Measurements from ENCODE around the gene EPHA1.
"Not testable (repeated sequence)": the region's sequence is repeated elsewhere in the genome, so short reads cannot be mapped to it uniquely, and the experiment has no call there.

EPHA1 gene

DNA sequence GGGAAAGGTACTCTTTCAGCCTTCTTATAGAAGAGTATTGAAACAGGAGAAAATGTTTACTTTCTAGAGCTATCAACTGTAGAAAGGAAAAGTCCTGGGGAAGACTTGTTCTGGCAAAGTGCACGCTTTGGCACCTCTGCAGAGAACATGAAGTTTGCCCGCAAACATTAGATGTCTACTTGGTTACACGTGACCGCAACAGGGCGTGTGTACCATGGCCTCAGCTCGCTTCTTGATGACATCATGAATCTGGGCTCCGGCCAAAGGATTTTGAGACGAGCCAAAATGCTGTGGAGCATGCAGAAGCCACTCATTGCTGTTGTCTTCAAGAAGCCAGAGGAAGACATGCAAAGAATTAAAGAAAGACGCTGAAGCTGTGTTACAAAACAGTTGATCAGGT, 26.0 kb upstream of the EPHA1 start:
- TF ChIP-seq, protein P1, sequence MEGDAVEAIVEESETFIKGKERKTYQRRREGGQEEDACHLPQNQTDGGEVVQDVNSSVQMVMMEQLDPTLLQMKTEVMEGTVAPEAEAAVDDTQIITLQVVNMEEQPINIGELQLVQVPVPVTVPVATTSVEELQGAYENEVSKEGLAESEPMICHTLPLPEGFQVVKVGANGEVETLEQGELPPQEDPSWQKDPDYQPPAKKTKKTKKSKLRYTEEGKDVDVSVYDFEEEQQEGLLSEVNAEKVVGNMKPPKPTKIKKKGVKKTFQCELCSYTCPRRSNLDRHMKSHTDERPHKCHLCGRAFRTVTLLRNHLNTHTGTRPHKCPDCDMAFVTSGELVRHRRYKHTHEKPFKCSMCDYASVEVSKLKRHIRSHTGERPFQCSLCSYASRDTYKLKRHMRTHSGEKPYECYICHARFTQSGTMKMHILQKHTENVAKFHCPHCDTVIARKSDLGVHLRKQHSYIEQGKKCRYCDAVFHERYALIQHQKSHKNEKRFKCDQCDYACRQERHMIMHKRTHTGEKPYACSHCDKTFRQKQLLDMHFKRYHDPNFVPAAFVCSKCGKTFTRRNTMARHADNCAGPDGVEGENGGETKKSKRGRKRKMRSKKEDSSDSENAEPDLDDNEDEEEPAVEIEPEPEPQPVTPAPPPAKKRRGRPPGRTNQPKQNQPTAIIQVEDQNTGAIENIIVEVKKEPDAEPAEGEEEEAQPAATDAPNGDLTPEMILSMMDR (IDR thresholded peaks at IDR 0.05; ENCODE audit: low read depth, low read length) = no peak
- in situ Hi-C loops (cut with HindIII; ENCODE audit: low sequenced_read_pairs) = no loop called here
- peak; percentile 19 for DNase-seq (ENCODE audit: low read depth, low spot score)
- no peak overlapping the region for H3K4me3 ChIP-seq (ENCODE audit: low read depth, low read length)

DNA sequence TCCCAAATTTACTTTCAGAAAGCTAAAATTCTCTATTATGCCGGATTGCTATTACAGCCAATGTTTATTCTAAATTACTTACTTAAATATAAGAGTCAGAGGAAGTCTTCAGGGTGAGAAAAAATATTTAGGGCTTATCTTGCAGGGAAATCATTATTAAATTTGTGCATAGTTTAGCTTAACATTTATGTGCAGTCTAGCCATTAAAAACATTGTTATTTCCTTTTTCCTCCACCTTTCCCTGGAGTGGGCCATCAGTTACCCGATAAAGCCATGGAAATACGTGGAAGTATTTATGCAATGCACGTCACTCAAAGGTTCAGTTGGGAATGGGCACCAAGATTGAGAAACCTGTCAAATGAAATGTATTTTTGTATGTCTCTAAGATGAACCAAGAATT, 25.1 kb upstream of the EPHA1 start:
- DNase-seq (ENCODE audit: low read depth, low spot score) = no peak
- in situ Hi-C loops (cut with HindIII; ENCODE audit: low sequenced_read_pairs) = no loop called here
- TF ChIP-seq, protein P1 (IDR thresholded peaks at IDR 0.05; ENCODE audit: low read depth, low read length) = no peak
- H3K4me3 ChIP-seq (ENCODE audit: low read depth, low read length) = no peak overlapping the region

DNA sequence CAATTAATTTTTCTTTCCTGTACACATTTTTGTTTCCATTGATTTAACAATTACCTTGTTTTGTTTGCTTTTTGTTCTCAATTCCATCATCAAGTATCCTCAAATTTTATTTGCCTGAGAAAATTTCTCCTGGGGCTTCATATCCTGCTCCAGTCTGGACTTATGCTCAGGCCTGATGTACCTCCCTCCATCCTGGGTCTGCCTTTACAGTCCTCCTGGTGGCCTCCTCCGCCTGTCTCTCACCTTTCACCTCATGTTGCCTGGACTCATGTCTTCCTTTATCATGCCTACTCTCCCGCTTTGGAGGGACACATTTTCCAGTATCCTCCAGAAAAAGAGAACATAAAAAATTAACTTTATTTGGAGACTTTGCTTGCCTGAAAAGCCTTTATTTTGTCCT, 22.5 kb upstream of the EPHA1 start:
- TF ChIP-seq, protein P1 (IDR thresholded peaks at IDR 0.05; ENCODE audit: low read depth, low read length) = no peak
- H3K4me3 ChIP-seq (ENCODE audit: low read depth, low read length) = no peak overlapping the region
- no peak for DNase-seq (ENCODE audit: low read depth, low spot score)
- in situ Hi-C loops (cut with HindIII; ENCODE audit: low sequenced_read_pairs) = no loop called here

DNA sequence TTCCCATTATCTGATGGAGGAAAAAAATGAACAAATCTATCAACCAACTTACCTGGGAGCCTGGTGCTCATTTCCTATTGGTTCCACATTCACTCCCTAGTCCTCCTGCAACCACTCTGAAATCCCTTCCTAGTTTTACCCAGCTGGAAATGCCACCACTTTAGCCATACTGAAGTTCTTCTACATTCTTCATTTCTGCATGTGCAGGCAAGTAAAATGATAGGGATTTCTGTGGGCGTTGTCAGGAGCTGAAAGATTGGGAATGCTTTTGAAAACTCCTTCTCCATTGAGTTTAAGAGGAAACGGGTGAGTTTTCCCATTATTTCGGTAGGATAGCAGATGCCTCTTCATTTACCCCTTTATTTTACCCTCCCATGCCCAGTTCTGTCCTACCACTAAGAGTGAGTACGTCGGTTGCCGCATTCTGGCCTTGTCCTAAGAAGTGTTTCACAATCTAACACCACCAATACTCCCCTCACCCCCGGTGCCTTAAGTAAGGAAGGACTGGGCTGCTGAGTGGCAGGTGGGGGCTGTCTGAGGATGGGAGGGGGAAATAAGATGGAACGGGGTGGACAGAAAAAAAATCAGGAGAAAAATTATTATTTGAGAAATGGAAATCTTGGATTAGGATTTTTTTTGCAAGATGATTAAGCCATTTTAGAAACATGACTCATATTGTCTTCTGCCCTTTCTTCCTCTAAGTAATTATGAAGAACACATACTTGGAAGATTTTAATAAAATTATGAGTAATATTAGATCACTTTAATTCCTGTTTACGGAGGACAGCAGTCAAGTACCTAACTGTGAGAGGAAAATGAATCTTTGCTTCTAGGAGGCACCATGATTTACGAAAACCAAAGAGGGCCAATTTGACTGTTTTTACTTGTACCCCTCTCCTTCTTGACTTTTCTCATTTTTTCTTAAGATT, 21.4 kb upstream of the EPHA1 start:
- in situ Hi-C loops (cut with HindIII; ENCODE audit: low sequenced_read_pairs) = no loop called here
- no peak for DNase-seq (ENCODE audit: low read depth, low spot score)
- TF ChIP-seq, protein P1 (IDR thresholded peaks at IDR 0.05; ENCODE audit: low read depth, low read length) = no peak
- H3K4me3 ChIP-seq (ENCODE audit: low read depth, low read length) = no peak overlapping the region

DNA sequence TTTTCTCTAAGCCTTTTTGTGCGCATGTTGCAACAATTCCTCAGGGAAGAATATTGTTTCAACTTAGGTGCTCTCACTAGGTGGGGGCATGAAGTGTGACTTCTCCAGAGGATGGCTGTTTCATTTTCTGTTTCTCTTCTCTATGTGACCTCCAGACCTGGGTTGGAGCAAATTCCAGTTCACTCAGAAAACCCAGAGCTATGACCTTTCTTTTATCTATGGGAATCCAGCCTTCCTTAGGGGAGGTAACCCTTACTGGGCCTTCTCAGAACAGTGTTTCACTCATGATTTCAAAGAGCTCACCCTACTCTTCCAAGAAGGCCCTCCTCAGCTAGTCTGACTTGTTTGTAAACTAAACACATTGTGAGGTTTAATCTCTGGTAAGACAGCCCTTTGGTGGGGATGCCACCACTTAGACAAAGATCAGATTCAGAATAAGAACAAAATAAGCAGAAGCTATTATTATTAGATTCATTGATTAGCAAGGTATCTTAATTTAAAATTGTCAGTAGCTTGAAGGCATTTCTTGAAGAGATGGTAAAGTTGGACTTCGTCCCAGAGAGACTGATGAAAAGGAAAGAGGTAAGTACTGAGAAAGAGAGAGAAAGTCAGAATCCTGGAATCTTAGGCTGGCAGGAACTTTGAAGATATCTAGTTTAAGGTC, 18.0 kb upstream of the EPHA1 start:
- in situ Hi-C loops (cut with HindIII; ENCODE audit: low sequenced_read_pairs) = no loop called here
- H3K4me3 ChIP-seq (ENCODE audit: low read depth, low read length) = no peak overlapping the region
- TF ChIP-seq, protein P1 (IDR thresholded peaks at IDR 0.05; ENCODE audit: low read depth, low read length) = no peak
- no peak for DNase-seq (ENCODE audit: low read depth, low spot score)

DNA sequence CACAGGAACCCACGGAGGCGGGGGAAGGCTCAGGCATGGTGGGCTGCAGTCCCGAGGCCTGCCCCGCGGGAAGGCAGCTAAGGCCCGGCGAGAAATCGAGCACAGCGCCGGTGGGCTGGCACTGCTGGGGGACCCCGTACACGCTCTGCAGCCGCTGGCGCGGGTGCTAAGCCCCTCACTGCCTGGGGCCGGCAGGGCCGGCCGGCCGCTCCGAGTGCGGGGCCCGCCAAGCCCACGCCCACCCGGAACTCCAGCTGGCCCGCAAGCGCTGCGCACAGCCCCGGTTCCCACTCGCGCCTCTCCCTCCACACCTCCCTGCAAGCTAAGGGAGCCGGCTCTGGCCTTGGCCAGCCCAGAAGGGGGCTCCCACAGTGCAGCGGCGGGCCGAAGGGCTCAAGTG, 15.8 kb upstream of the EPHA1 start:
- DNase-seq (ENCODE audit: low read depth, low spot score); in situ Hi-C loops (cut with HindIII; ENCODE audit: low sequenced_read_pairs); H3K4me3 ChIP-seq (ENCODE audit: low read depth, low read length): not testable (repeated sequence)

DNA sequence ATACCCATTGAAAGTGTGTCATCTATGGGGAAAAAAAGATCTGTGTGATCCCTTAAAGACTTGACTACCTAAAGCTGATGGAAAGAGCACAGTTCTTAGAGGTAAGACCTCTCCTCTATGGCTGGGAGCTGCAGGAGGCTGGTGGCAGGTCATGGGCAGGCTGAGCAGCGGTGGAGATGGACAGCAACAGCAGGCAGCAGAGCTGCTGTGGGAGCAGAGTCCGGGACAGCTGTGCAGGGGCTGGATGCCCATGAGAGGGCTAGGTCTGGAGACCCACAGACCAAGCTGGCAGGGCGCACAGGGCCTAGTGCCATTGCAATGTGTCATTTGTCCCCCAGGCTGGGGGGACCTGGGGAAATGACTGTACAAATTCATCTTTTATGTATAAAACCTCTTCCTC, 13.4 kb upstream of the EPHA1 start:
- no peak for DNase-seq (ENCODE audit: low read depth, low spot score)
- TF ChIP-seq, protein P1 (IDR thresholded peaks at IDR 0.05; ENCODE audit: low read depth, low read length) = no peak
- no peak overlapping the region for H3K4me3 ChIP-seq (ENCODE audit: low read depth, low read length)
- in situ Hi-C loops (cut with HindIII; ENCODE audit: low sequenced_read_pairs) = no loop called here

DNA sequence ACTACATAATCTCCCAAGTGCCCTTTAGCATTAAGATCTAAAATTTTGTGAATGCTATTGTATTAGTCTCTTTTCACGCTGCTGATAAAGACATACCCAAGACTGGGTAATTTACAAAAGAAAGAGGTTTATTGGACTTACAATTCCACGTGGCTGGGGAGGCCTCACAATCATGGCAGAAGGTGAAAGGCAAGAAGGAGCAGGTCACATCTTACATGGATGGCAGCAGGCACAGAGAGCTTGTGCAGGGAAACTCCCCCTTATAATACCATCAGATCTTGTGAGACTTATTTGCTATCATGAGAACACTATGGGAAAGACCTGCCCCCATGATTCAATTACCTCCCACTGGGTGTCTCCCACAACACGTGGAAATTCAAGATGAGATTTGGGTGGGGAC, 12.0 kb upstream of the EPHA1 start:
- DNase-seq (ENCODE audit: low read depth, low spot score); in situ Hi-C loops (cut with HindIII; ENCODE audit: low sequenced_read_pairs); H3K4me3 ChIP-seq (ENCODE audit: low read depth, low read length): not testable (repeated sequence)
